SK-N-SH (cell line): ENCODE data around the gene ELAPOR1.

Source experiments
- CTCF ChIP-seq: fragments of 200-600 bp; sonication (generic); IDR thresholded peaks from 2 replicates; pipeline ENCODE4 v1.6.1; 2017; ENCODE audit warnings: antibody characterized with exemption, mild to moderate bottlenecking, moderate library complexity
- EP300 ChIP-seq, 2 experiments: IDR thresholded peaks; 2 replicates each; pipeline versions ENCODE4 v1.4.0 to v1.6.1; 2012; ENCODE audit warnings: borderline replicate concordance in 1 of 2, low read depth in 1 of 2, low read length in 1 of 2
- EZH2phosphoT487 ChIP-seq: fragments of 200-600 bp; sonication (generic); IDR thresholded peaks from 2 replicates; pipeline ENCODE4 v1.6.1; 2017; ENCODE audit warnings: low read depth, mixed run types, mild to moderate bottlenecking, antibody characterized with exemption, moderate library complexity, borderline replicate concordance
- GABPA ChIP-seq: IDR thresholded peaks from 2 replicates; pipeline ENCODE4 v1.4.0; 2012; ENCODE audit warnings: low read depth, mild to moderate bottlenecking
- JUND ChIP-seq: IDR thresholded peaks from 2 replicates; pipeline ENCODE4 v1.4.0; 2012
- RFX5 ChIP-seq: IDR thresholded peaks from 2 replicates; pipeline ENCODE4 v1.6.1; 2012; ENCODE audit warnings: mild to moderate bottlenecking, improper control_type of control experiment, low read length
- RXRA ChIP-seq: IDR thresholded peaks from 2 replicates; pipeline ENCODE4 v1.4.0; 2012; ENCODE audit warnings: low read depth, mild to moderate bottlenecking, borderline replicate concordance
- SMC3 ChIP-seq: IDR thresholded peaks from 2 replicates; pipeline ENCODE4 v1.6.1; 2012; ENCODE audit warnings: low read depth, low read length, improper control_type of control experiment
- TAF1 ChIP-seq: IDR thresholded peaks from 2 replicates; pipeline ENCODE4 v1.6.1; 2012; ENCODE audit warnings: low read depth, mild to moderate bottlenecking, low read length, moderate library complexity, borderline replicate concordance
- USF2 ChIP-seq: fragments of 150-350 bp; IDR thresholded peaks from 2 replicates; pipeline ENCODE4 v1.6.1; 2017; ENCODE audit warnings: antibody characterized with exemption, low read length, low read depth, borderline replicate concordance
- ZBTB33 ChIP-seq: IDR thresholded peaks from 2 replicates; pipeline ENCODE4 v1.4.0; 2012; ENCODE audit warnings: low read depth, borderline replicate concordance
- TF ChIP-seq, protein P1 (sequence below): IDR thresholded peaks from 2 replicates; pipeline ENCODE4 v1.6.1; 2012; ENCODE audit warnings: mild to moderate bottlenecking, low read depth, low read length, moderate library complexity
- TF ChIP-seq, protein P2 (sequence below): IDR thresholded peaks from 2 replicates; pipeline ENCODE4 v1.4.0; 2012; ENCODE audit warnings: low read depth

DNA sequence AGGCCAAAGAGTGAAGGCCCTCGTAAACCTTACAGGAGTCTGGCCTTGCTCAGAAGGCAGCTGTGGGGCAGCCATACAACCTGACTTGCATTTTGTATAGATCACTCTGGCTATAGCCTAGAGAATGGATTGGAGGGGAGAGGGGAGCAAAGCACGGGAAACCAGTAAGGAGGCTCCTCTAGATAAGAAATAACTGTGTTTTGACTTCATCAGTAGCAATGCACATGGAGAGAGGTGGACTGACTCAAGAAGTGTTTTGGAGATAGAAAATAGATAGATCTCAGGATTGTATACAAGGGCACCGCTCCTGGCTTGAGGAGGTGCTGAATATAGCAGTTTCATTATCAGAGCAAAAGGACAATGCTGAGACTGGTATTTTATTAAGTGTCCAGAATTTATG is 26.5 kb downstream of the ELAPOR1 start:
- no peak for TF ChIP-seq ZBTB33
- TF ChIP-seq CTCF = no peak
- no peak for TF ChIP-seq RFX5
- no peak for TF ChIP-seq EZH2phosphoT487
- no peak for TF ChIP-seq TAF1
- TF ChIP-seq, protein P1, sequence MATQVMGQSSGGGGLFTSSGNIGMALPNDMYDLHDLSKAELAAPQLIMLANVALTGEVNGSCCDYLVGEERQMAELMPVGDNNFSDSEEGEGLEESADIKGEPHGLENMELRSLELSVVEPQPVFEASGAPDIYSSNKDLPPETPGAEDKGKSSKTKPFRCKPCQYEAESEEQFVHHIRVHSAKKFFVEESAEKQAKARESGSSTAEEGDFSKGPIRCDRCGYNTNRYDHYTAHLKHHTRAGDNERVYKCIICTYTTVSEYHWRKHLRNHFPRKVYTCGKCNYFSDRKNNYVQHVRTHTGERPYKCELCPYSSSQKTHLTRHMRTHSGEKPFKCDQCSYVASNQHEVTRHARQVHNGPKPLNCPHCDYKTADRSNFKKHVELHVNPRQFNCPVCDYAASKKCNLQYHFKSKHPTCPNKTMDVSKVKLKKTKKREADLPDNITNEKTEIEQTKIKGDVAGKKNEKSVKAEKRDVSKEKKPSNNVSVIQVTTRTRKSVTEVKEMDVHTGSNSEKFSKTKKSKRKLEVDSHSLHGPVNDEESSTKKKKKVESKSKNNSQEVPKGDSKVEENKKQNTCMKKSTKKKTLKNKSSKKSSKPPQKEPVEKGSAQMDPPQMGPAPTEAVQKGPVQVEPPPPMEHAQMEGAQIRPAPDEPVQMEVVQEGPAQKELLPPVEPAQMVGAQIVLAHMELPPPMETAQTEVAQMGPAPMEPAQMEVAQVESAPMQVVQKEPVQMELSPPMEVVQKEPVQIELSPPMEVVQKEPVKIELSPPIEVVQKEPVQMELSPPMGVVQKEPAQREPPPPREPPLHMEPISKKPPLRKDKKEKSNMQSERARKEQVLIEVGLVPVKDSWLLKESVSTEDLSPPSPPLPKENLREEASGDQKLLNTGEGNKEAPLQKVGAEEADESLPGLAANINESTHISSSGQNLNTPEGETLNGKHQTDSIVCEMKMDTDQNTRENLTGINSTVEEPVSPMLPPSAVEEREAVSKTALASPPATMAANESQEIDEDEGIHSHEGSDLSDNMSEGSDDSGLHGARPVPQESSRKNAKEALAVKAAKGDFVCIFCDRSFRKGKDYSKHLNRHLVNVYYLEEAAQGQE = no peak
- TF ChIP-seq SMC3 = no peak
- TF ChIP-seq GABPA = no peak
- TF ChIP-seq JUND = no peak
- TF ChIP-seq RXRA = no peak
- TF ChIP-seq, protein P2, sequence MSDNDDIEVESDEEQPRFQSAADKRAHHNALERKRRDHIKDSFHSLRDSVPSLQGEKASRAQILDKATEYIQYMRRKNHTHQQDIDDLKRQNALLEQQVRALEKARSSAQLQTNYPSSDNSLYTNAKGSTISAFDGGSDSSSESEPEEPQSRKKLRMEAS = no peak
- TF ChIP-seq USF2 = no peak
- no peak for TF ChIP-seq EP300 (IDR thresholded peaks at IDR 0.05; ENCODE audit: borderline replicate concordance in 1 of 2, low read depth in 1 of 2, low read length in 1 of 2)
